HG02678 (cell line): Measurements from ENCODE around the gene PRR36.

Source experiments
- ATAC-seq: cut with Tn5 transposase; IDR thresholded peaks from one replicate; pipeline ENCODE4 v1.9.1; 2021; ENCODE audit warnings: mild to moderate bottlenecking, moderate library complexity; ENCODE audit not compliant: unreplicated experiment

Gene PRR36

GRCh38 chr19:7873304-7874075 lies 700 bp downstream of the PRR36 start:
- ATAC-seq: no peak

- no peak for ATAC-seq
These were observed 1.6 kb downstream of the PRR36 start for GRCh38 chr19:7872306-7873204.

DNA sequence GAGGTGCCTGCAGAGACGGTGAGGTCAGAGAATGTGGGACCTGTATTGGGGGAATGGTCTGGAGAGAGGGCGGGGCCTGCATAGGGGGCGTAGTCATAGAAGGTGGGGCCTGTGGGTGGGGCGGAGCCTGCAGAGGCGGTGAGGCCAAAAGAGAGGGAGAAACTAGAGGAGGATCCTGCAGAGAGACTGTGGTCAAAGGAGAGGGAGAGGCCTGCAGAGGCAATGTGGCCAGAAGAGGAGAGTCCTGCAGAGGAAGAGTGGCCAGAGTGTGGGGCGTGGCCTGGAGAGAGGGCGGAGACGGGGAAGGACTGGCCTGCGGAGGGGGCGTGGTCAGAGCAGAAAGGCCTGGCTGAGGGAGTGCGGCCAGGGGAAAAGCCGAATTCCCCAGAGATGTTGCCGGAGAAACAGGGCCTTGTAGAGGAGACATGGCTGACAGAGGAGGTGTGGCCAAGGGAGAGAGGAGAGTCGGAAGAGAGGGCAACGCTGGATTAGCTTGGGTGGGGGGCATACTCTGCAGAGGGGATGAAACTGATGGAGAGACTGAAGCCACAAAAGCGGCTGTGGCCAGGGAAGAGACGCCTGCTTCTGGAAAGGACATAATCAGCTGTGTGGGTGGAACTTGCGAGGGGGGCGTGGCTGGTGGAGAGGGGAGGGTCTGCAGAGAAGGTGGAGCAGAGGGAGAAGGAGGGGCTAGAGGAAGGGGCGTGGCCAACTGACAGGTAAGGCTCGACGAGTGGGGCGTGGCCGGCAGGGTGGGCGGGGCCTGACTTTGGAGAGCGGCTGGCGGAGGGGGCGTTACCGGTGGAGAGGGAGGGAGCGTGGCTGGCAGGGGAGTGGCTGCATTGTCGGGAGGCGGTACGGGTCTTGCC lies 2.5 kb downstream of the PRR36 start:
- no peak for ATAC-seq

- no peak for ATAC-seq
These were observed 3.4 kb downstream of the PRR36 start for GRCh38 chr19:7870571-7871436.

DNA sequence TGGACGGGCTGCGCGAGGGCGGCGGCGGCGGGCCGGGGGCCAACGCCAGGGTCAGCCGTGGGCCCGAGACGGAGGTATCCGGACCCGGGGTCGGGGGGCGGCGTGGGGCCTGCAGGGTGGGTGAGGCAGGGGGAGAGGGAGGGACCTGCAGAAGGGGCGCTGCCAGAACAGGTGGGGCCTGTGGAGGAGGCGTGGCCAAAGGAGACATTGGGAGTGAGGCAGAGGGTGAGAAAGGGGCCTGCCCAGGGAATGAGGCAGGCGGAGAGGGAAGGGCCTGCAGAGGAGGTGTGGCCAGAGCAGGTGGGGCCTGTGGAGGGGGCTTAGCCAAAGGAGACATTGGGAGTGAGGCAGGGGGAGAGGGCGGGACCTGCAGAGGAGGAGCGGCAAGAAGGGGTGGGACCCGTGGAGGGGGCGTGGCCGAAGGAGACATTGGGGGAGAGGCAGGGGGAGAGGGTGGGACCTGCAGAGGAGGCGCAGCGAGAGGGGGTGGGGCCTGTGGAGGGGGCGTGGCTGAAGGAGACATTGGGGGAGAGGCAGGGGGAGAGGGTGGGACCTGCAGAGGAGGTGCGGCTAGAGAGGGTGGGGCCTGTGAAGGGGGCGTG lies 4.2 kb downstream of the PRR36 start:
- ATAC-seq: no peak

DNA sequence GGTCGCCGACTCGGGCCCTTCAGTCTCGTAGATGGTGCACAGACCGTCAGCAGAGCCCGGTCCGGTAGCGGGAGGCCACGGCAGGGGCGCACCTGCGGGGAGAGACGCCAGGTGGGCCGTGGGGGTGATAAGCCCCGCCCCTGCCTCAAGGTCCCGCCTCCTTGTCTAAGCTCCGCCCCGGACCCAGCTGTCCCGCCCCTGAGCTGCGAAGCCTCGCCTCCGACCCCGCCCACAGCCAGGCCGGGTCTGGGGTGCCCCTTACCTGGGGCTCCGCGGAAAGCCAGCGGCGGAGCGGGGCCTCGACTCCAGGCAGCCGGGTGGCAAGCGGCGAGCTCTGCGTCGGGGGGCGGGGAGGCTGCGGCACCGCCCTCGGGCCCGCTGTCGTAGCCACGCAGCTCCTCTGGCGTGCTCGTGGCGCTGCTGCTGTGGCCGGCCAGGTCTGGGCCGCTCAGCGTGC lies 4.7 kb downstream of the PRR36 start:
- peak; percentile 41 for ATAC-seq

- ATAC-seq: peak; percentile 60
These were observed 5.3 kb downstream of the PRR36 start for GRCh38 chr19:7868671-7869452.

- ATAC-seq: no peak
These were observed 5.9 kb downstream of the PRR36 start for GRCh38 chr19:7868326-7868670.

DNA sequence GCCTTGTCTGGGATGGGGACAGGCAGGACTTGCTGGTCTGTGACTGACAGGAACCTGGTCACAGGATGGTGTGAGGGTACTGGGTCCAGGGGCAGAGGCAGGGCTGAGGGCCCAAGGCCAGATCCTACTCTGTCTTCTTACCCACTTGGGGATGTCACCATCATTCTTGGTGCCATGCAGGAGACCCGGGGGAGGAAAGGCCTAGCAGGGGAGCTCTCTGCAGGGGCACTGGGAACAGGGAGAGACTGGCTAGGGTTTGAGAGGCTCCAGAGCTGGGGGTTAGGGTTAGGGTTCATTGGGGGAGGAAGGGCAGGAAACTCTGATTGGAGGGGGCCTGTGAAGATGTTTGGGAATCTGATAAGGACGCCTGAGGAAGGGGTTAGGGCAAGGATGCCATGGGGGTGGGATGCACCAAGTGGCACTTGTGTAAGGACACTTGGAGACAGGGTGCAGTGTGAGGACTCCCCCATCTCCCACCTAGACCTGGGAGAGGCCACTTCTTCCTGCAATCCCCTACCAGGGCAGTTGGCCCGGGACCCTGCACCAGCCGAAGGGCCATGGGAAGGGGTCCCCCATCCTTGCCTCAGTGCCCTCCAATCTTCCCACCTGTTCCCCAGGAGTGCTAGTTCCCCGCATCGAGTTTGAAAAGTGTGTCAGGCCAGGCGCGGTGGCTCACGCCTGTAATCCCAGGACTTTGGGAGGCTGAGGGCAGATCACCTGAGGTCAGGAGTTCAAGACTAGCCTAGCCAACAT lies 6.9 kb downstream of the PRR36 start:
- no peak for ATAC-seq

- no peak for ATAC-seq
These were observed 7.6 kb downstream of the PRR36 start for GRCh38 chr19:7866399-7867091.

GRCh38 chr19:7865262-7865911 lies 8.8 kb downstream of the PRR36 start:
- ATAC-seq: no peak

- no peak for ATAC-seq
These were observed 9.5 kb downstream of the PRR36 start for GRCh38 chr19:7864690-7865074.

DNA sequence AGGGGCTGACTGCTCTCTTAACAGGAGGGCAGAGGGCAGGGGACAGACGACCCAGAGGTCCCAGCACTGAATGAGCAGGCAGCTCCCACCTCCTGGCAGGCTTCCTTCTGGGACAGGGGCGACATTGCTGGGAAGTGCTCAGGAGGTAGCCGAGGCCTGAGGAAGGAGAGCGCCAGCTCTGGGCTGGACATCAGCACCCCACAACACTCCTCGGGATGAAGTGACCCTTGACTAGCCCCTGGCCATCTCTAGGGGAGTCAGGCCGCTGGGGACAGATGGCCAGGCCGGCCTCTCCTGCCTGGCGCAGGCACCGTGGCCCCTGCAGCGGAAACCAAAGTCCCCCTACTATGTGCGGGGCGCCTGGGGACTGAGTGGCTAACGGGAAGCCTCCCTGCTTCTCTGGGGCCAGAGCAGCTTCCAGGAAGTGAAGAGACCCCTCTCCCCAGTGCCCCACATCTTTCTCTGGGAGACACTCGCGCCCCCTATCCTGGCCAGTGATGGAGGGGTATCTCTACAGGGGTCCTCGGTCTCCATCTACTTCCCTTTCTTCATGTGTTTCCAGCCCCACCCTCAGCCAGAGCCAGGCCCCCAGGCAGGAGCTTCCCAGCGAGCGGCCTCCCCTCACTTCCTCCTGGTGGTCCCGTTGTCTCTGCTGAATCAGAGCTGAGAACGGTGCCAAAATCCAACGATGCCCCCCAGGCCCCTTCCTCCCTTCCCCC lies 10.1 kb downstream of the PRR36 start:
- no peak for ATAC-seq

GRCh38 chr19:7863157-7863970 lies 10.8 kb downstream of the PRR36 start:
- ATAC-seq: no peak

DNA sequence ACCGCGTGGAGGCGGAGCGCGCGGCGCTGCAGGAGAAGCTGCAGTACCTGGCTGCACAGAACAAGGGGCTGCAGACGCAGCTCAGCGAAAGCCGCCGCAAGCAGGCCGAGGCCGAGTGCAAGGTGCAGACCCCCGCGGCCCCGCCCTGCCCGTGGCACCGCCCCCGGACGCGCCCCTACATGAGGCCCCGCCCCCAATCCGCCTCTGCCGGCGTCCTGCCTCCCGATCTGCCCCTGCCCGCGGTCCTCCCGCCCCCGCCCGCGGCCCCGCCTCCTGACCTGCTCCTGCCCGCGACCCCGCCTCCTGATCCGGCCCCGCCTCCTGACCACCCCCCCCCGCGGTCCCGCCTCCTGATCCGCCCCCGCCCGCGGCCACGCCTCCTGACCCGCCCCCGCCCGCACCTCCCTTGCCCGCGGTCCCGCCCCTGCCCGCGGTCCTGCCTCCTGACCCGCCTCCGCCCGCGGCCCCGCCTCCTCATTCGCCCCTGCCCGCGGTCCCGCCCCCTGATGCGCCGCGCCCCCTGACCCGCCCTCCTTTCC lies 11.7 kb downstream of the PRR36 start:
- no peak for ATAC-seq
